SK-N-MC (cell line): ENCODE data around the gene CCDC15.

Experiments used
- EZH2 ChIP-seq: fragments of 200-600 bp; sonication (generic); IDR thresholded peaks from one replicate; pipeline ENCODE4 v1.6.1; 2017; ENCODE audit warnings: antibody characterized with exemption
- FOXP2 ChIP-seq: optimal IDR thresholded peaks from 2 replicates; pipeline ENCODE3; 2011; ENCODE audit warnings: mild to moderate bottlenecking, moderate library complexity; ENCODE audit not compliant: insufficient read depth; ENCODE audit errors: extremely low read length, control extremely low read depth
- POLR2AphosphoS5 ChIP-seq: IDR thresholded peaks from 2 replicates; pipeline ENCODE4 v1.6.1; 2012; ENCODE audit warnings: mild to moderate bottlenecking, low read depth, low read length, borderline replicate concordance

DNA sequence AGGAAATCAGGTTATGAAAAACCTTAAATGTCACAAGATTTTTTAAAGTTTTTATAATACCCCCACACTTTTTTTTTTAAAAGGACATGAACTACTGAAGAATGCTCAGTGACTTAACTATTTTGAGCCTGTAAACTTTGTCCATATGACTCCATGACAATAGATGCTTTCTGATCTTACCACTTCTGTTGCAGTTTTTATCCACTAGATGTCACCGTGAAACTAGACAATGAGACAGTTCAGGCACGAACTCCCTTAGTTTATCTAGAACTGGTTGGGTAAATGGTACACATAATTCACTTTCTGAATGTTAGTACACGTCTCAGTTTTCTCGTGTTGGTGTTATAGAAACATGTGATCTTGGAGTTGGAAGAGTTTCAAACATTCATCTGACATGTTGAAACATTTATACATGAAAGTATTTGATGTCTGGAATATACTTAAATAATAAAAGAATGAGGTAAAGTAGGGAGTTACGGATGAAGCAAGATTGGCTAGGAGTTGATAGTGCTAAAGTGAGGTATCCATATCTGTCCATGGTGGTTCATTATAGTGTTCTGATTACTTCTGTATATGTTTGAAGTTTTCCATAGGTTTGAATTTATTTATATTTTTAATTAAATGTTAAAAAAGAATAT lies 8.1 kb downstream of the CCDC15 start:
- TF ChIP-seq EZH2 = no peak
- TF ChIP-seq POLR2AphosphoS5 = no peak
- TF ChIP-seq FOXP2 = no peak
